WTC11 (cell line): Measurements from ENCODE around the gene ABCB4. TPM values are rescaled to one million over a fixed set of nuclear protein-coding genes. Genes with fewer than 3 reads are reported as not detected.

Experiments used
- ATAC-seq: fragments of 200-7000 bp; cut with Tn5 transposase; 2 replicates; pipeline ENCODE4 v1.10.0; 2021; ENCODE audit warnings: mild to moderate bottlenecking, moderate library complexity
- CTCF ChIA-PET: fragments of 300-600 bp; sonication (Branson Sonifier 250); formaldehyde crosslinking; loops from one replicate; lab custom pipeline; 2021; ENCODE audit warnings: antibody characterized with exemption; lab: Charles Lee
- POLR2A ChIA-PET: fragments of 350-600 bp; sonication (Branson Sonifier 250); formaldehyde crosslinking; loops from one replicate; lab custom pipeline; 2021; ENCODE audit warnings: antibody characterized with exemption; lab: Charles Lee
- DNase-seq: peaks from one replicate; pipeline ENCODE4 v3.0.0; 2021; ENCODE audit warnings: low spot score
- H3K27ac Mint-ChIP-seq: 2 replicates; pipeline ENCODE4 v1.8.0; 2021; ENCODE audit warnings: mixed read lengths
- H3K27me3 Mint-ChIP-seq: 2 replicates; pipeline ENCODE4 v1.8.0; 2021; ENCODE audit warnings: low read depth, mild to moderate bottlenecking, moderate library complexity, mixed read lengths
- H3K36me3 Mint-ChIP-seq: 2 replicates; pipeline ENCODE4 v1.8.0; 2021; ENCODE audit warnings: mixed read lengths
- H3K4me1 Mint-ChIP-seq: 2 replicates; pipeline ENCODE4 v1.8.0; 2022; ENCODE audit warnings: mixed read lengths
- H3K4me3 Mint-ChIP-seq: 2 replicates; pipeline ENCODE4 v1.8.0; 2021; ENCODE audit warnings: mild to moderate bottlenecking, moderate library complexity, mixed read lengths
- H3K9me3 Mint-ChIP-seq: 2 replicates; pipeline ENCODE4 v1.8.0; 2021; ENCODE audit warnings: mixed read lengths
- ATF1 ChIP-seq: sonication (generic); formaldehyde crosslinking; IDR thresholded peaks from 2 replicates; pipeline ENCODE4 v1.8.1; 2023; ENCODE audit warnings: mild to moderate bottlenecking, moderate library complexity, missing genetic modification reagents
- CBFB ChIP-seq: sonication (generic); formaldehyde crosslinking; IDR thresholded peaks from 2 replicates; pipeline ENCODE4 v1.8.1; 2022; ENCODE audit warnings: mild to moderate bottlenecking, low read depth, missing genetic modification reagents
- CREB1 ChIP-seq: sonication (generic); formaldehyde crosslinking; IDR thresholded peaks from 2 replicates; pipeline ENCODE4 v1.8.0; 2023; ENCODE audit warnings: mild to moderate bottlenecking, missing genetic modification reagents
- ELF4 ChIP-seq: sonication (generic); formaldehyde crosslinking; IDR thresholded peaks from 2 replicates; pipeline ENCODE4 v1.8.1; 2022; ENCODE audit warnings: low read depth, mild to moderate bottlenecking, moderate library complexity, missing genetic modification reagents
- ETV6 ChIP-seq: sonication (generic); formaldehyde crosslinking; IDR thresholded peaks from 2 replicates; pipeline ENCODE4 v1.8.1; 2022; ENCODE audit warnings: mild to moderate bottlenecking, missing genetic modification reagents
- FOXJ3 ChIP-seq: sonication (generic); formaldehyde crosslinking; IDR thresholded peaks from 2 replicates; pipeline ENCODE4 v1.9.0; 2021; ENCODE audit warnings: missing genetic modification reagents, mild to moderate bottlenecking, borderline replicate concordance
- IRF2 ChIP-seq: sonication (generic); formaldehyde crosslinking; IDR thresholded peaks from 2 replicates; pipeline ENCODE4 v1.8.0; 2022; ENCODE audit warnings: low read depth, missing genetic modification reagents, borderline replicate concordance
- JUN ChIP-seq: sonication (generic); formaldehyde crosslinking; IDR thresholded peaks from 2 replicates; pipeline ENCODE4 v1.8.0; 2023; ENCODE audit warnings: mild to moderate bottlenecking, missing genetic modification reagents
- NFATC4 ChIP-seq: fragments of 250-450 bp; sonication (Bioruptor Pico); IDR thresholded peaks from 2 replicates; pipeline ENCODE4 v1.9.0; 2021; ENCODE audit warnings: mild to moderate bottlenecking
- NR3C1 ChIP-seq: sonication (generic); formaldehyde crosslinking; conservative IDR thresholded peaks from 2 replicates; pipeline ENCODE4 v1.8.1; 2023; ENCODE audit warnings: low read depth, mild to moderate bottlenecking, missing genetic modification reagents
- SP1 ChIP-seq: sonication (generic); formaldehyde crosslinking; conservative IDR thresholded peaks from 2 replicates; pipeline ENCODE4 v1.8.1; 2022; ENCODE audit warnings: missing genetic modification reagents
- TP53 ChIP-seq: sonication (generic); formaldehyde crosslinking; IDR thresholded peaks from 2 replicates; pipeline ENCODE4 v1.8.1; 2023; ENCODE audit warnings: mild to moderate bottlenecking, missing genetic modification reagents
- ZBTB21 ChIP-seq: sonication (generic); formaldehyde crosslinking; IDR thresholded peaks from 2 replicates; pipeline ENCODE4 v1.8.1; 2023; ENCODE audit warnings: mild to moderate bottlenecking, missing genetic modification reagents, borderline replicate concordance
- ZNF138 ChIP-seq: sonication (generic); formaldehyde crosslinking; conservative IDR thresholded peaks from 2 replicates; pipeline ENCODE4 v1.8.1; 2022; ENCODE audit warnings: mild to moderate bottlenecking, moderate library complexity, missing genetic modification reagents
- ZNF263 ChIP-seq: sonication (generic); formaldehyde crosslinking; IDR thresholded peaks from 2 replicates; pipeline ENCODE4 v1.8.1; 2022; ENCODE audit warnings: low read depth, mild to moderate bottlenecking, moderate library complexity, missing genetic modification reagents
- total RNA-seq: library from RNA; stranded (reverse); gene quantifications from 3 replicates; pipeline ENCODE4 v1.2.3, GENCODE V29; 2021
- TF ChIP-seq, protein P1 (sequence below): fragments of 250-450 bp; sonication (Bioruptor Pico); conservative IDR thresholded peaks from 2 replicates; pipeline ENCODE4 v1.9.0; 2021; ENCODE audit warnings: mild to moderate bottlenecking
- TF ChIP-seq, protein P2 (sequence below): sonication (generic); formaldehyde crosslinking; conservative IDR thresholded peaks from 2 replicates; pipeline ENCODE4 v1.8.1; 2022; ENCODE audit warnings: mild to moderate bottlenecking, missing genetic modification reagents
- TF ChIP-seq, protein P3 (sequence below): sonication (generic); formaldehyde crosslinking; IDR thresholded peaks from 2 replicates; pipeline ENCODE4 v1.8.0; 2022; ENCODE audit warnings: mild to moderate bottlenecking, missing genetic modification reagents
- TF ChIP-seq, protein P4 (sequence below): fragments of 250-450 bp; sonication (Bioruptor Pico); IDR thresholded peaks from 2 replicates; pipeline ENCODE4 v1.9.0; 2021; ENCODE audit warnings: mild to moderate bottlenecking
- TF ChIP-seq, protein P5 (sequence below): fragments of 250-450 bp; sonication (Bioruptor Pico); IDR thresholded peaks from 2 replicates; pipeline ENCODE4 v1.9.0; 2021; ENCODE audit warnings: mild to moderate bottlenecking, borderline replicate concordance
- TF ChIP-seq, protein P6 (sequence below): sonication (generic); formaldehyde crosslinking; IDR thresholded peaks from 2 replicates; pipeline ENCODE4 v1.8.0; 2022; ENCODE audit warnings: mild to moderate bottlenecking, missing genetic modification reagents
- TF ChIP-seq, protein P7 (sequence below): fragments of 250-450 bp; sonication (Bioruptor Pico); IDR thresholded peaks from 2 replicates; pipeline ENCODE4 v1.9.0; 2021; ENCODE audit warnings: mild to moderate bottlenecking

The ABCB4 gene
- total RNA-seq, 1 experiment from 2014 or later, result 1.2 TPM

DNA sequence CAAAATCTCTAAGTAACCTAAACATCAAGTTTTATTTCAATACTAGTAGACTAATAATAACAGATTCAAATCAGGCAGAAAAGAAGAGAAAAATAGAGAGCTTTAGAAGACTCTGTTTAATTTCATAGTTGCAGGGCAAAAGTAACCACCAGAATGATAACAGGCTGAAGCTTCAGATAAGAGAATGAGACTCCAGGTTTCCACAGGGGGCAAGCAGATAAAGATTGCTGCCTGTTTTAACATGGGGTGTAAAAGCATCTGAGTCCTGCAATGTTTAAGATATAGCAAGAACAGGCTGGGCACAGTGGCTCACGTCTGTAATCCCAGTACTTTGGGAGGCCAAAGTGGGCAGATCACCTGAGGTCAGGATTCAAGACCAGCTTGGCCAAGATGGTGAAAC is 119.0 kb downstream of the ABCB4 start:
- CTCF ChIA-PET, result no interaction called here
- H3K9me3 Mint-ChIP-seq, result peaks cover 61% of the 10 kb centered on the region

DNA sequence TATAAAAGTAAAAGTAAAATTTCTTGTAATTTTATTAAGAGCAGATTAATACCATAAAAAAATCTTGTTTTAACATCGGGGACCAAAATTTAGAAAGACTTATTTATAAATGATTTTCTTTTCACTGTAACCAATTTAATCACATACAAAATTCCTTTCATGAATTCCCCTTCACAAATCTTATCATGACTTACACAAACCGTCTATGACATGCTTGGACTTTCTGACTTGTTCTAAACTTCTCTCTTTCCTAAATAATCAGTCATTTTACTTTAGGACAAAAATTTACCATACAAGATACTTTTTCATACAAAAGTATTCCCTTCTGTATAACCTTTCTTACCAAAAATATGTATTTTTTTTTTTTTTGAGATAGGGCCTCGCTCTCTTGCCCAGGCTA is 120.7 kb downstream of the ABCB4 start:
- POLR2A ChIA-PET, result interaction anchor here (1.2 kb wide), 1 partner anchor 9 kb away, joined by 3 read pairs; the partner anchor contains the start of gene CROT
- no peak overlapping the region for H3K27ac Mint-ChIP-seq
- H3K4me1 Mint-ChIP-seq, result peaks cover 3% of the 10 kb centered on the region
- H3K27me3 Mint-ChIP-seq, result no peaks in the 10 kb centered on the region; the same call in 1 of the 2 replicates
- H3K9me3 Mint-ChIP-seq, result peaks cover 70% of the 10 kb centered on the region
- CTCF ChIA-PET, result no interaction called here
- no peak for TF ChIP-seq JUN (CRISPR knock-in tag)
- no peak for TF ChIP-seq NFATC4 (CRISPR knock-in tag)
- TF ChIP-seq ELF4, result no peak
- no peak for TF ChIP-seq ETV6 (CRISPR knock-in tag)
- TF ChIP-seq CBFB, result no peak
- TF ChIP-seq, protein P1, sequence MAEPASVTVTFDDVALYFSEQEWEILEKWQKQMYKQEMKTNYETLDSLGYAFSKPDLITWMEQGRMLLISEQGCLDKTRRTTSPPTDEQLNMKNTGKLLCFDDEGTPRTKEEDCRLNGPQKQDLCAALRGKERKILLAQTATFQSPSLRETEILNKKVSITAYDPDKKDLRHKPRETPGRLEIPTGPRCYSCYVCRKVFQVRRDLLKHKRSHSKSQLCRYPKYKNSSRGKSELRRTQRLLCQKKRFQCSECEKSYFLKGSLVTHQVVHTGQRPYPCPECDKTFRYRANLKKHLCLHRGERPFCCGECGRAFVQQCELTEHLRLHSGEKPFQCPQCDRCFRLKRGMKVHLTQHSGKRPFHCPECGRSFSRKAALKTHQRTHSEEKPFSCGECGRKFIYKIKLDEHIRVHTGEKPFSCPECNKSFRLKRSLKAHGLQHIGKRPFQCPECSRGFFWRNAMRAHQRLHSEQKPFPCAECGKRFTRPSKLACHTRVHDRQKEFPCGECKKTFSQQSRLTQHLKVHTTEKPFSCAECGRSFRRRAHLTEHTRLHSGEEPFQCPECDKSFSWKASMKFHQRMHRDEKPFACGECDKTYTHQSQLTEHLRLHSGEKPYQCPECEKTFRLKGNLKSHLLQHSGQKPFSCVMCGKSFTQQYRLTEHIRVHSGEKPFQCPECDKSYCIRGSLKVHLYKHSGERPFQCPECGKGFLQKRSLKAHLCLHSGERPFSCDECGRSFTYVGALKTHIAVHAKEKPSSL (CRISPR knock-in tag), result no peak
- TF ChIP-seq ZNF263 (CRISPR knock-in tag), result no peak
- TF ChIP-seq CREB1, result no peak
- TF ChIP-seq FOXJ3, result no peak
- TF ChIP-seq, protein P2, sequence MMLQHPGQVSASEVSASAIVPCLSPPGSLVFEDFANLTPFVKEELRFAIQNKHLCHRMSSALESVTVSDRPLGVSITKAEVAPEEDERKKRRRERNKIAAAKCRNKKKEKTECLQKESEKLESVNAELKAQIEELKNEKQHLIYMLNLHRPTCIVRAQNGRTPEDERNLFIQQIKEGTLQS (CRISPR knock-in tag), result no peak
- TF ChIP-seq, protein P3, sequence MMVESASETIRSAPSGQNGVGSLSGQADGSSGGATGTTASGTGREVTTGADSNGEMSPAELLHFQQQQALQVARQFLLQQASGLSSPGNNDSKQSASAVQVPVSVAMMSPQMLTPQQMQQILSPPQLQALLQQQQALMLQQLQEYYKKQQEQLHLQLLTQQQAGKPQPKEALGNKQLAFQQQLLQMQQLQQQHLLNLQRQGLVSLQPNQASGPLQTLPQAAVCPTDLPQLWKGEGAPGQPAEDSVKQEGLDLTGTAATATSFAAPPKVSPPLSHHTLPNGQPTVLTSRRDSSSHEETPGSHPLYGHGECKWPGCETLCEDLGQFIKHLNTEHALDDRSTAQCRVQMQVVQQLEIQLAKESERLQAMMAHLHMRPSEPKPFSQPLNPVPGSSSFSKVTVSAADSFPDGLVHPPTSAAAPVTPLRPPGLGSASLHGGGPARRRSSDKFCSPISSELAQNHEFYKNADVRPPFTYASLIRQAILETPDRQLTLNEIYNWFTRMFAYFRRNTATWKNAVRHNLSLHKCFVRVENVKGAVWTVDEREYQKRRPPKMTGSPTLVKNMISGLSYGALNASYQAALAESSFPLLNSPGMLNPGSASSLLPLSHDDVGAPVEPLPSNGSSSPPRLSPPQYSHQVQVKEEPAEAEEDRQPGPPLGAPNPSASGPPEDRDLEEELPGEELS (CRISPR knock-in tag), result no peak
- no peak for TF ChIP-seq ATF1 (CRISPR knock-in tag)
- TF ChIP-seq, protein P4, sequence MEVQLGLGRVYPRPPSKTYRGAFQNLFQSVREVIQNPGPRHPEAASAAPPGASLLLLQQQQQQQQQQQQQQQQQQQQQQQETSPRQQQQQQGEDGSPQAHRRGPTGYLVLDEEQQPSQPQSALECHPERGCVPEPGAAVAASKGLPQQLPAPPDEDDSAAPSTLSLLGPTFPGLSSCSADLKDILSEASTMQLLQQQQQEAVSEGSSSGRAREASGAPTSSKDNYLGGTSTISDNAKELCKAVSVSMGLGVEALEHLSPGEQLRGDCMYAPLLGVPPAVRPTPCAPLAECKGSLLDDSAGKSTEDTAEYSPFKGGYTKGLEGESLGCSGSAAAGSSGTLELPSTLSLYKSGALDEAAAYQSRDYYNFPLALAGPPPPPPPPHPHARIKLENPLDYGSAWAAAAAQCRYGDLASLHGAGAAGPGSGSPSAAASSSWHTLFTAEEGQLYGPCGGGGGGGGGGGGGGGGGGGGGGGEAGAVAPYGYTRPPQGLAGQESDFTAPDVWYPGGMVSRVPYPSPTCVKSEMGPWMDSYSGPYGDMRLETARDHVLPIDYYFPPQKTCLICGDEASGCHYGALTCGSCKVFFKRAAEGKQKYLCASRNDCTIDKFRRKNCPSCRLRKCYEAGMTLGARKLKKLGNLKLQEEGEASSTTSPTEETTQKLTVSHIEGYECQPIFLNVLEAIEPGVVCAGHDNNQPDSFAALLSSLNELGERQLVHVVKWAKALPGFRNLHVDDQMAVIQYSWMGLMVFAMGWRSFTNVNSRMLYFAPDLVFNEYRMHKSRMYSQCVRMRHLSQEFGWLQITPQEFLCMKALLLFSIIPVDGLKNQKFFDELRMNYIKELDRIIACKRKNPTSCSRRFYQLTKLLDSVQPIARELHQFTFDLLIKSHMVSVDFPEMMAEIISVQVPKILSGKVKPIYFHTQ (CRISPR knock-in tag), result no peak
- TF ChIP-seq, all 79 proteins: peak for 0
- H3K4me3 Mint-ChIP-seq, result no peak overlapping the region
- ATAC-seq (no peak), DNase-seq (no peak)
- H3K36me3 Mint-ChIP-seq, result peaks cover 84% of the 10 kb centered on the region

More for the DNA sequence above, 119.0 kb downstream of the ABCB4 start:
- TF ChIP-seq, protein P5, sequence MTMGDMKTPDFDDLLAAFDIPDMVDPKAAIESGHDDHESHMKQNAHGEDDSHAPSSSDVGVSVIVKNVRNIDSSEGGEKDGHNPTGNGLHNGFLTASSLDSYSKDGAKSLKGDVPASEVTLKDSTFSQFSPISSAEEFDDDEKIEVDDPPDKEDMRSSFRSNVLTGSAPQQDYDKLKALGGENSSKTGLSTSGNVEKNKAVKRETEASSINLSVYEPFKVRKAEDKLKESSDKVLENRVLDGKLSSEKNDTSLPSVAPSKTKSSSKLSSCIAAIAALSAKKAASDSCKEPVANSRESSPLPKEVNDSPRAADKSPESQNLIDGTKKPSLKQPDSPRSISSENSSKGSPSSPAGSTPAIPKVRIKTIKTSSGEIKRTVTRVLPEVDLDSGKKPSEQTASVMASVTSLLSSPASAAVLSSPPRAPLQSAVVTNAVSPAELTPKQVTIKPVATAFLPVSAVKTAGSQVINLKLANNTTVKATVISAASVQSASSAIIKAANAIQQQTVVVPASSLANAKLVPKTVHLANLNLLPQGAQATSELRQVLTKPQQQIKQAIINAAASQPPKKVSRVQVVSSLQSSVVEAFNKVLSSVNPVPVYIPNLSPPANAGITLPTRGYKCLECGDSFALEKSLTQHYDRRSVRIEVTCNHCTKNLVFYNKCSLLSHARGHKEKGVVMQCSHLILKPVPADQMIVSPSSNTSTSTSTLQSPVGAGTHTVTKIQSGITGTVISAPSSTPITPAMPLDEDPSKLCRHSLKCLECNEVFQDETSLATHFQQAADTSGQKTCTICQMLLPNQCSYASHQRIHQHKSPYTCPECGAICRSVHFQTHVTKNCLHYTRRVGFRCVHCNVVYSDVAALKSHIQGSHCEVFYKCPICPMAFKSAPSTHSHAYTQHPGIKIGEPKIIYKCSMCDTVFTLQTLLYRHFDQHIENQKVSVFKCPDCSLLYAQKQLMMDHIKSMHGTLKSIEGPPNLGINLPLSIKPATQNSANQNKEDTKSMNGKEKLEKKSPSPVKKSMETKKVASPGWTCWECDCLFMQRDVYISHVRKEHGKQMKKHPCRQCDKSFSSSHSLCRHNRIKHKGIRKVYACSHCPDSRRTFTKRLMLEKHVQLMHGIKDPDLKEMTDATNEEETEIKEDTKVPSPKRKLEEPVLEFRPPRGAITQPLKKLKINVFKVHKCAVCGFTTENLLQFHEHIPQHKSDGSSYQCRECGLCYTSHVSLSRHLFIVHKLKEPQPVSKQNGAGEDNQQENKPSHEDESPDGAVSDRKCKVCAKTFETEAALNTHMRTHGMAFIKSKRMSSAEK, result no peak
- TF ChIP-seq, protein P6, sequence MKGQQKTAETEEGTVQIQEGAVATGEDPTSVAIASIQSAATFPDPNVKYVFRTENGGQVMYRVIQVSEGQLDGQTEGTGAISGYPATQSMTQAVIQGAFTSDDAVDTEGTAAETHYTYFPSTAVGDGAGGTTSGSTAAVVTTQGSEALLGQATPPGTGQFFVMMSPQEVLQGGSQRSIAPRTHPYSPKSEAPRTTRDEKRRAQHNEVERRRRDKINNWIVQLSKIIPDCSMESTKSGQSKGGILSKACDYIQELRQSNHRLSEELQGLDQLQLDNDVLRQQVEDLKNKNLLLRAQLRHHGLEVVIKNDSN, result no peak
- TF ChIP-seq ZNF138 (CRISPR knock-in tag), result no peak
- no peak for TF ChIP-seq ZBTB21 (CRISPR knock-in tag)
- TF ChIP-seq IRF2 (CRISPR knock-in tag), result no peak
- TF ChIP-seq, protein P2 (CRISPR knock-in tag), result no peak
- no peak for TF ChIP-seq SP1 (CRISPR knock-in tag)
- no peak for TF ChIP-seq TP53 (CRISPR knock-in tag)
- TF ChIP-seq, protein P7, sequence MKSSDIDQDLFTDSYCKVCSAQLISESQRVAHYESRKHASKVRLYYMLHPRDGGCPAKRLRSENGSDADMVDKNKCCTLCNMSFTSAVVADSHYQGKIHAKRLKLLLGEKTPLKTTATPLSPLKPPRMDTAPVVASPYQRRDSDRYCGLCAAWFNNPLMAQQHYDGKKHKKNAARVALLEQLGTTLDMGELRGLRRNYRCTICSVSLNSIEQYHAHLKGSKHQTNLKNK, result no peak
- no peak for TF ChIP-seq NR3C1 (CRISPR knock-in tag)
- ATAC-seq (no peak), DNase-seq (no peak)
- H3K4me3 Mint-ChIP-seq, result no peak overlapping the region
- H3K27me3 Mint-ChIP-seq, result no peaks in the 10 kb centered on the region; the same call in 1 of the 2 replicates
- H3K27ac Mint-ChIP-seq, result no peak overlapping the region
- H3K36me3 Mint-ChIP-seq, result peaks cover 73% of the 10 kb centered on the region
- H3K4me1 Mint-ChIP-seq, result peaks cover 3% of the 10 kb centered on the region
- POLR2A ChIA-PET, result no interaction called here
